Fibroblast of skin of left biceps (primary cell): ENCODE results near the gene USP17L19.
"Not testable (repeated sequence)": the region's sequence is repeated elsewhere in the genome, so short reads cannot be mapped to it uniquely, and the experiment has no call there.

ENCODE experiments used
- DNase-seq, 2 experiments: peaks; one replicate each; pipeline ENCODE4 v3.0.0-alpha.2; 2013; ENCODE audit warnings: low read depth in 2 of 2

The USP17L19 gene, protein sequence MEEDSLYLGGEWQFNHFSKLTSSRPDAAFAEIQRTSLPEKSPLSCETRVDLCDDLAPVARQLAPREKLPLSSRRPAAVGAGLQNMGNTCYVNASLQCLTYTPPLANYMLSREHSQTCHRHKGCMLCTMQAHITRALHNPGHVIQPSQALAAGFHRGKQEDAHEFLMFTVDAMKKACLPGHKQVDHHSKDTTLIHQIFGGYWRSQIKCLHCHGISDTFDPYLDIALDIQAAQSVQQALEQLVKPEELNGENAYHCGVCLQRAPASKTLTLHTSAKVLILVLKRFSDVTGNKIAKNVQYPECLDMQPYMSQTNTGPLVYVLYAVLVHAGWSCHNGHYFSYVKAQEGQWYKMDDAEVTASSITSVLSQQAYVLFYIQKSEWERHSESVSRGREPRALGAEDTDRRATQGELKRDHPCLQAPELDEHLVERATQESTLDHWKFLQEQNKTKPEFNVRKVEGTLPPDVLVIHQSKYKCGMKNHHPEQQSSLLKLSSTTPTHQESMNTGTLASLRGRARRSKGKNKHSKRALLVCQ

DNA sequence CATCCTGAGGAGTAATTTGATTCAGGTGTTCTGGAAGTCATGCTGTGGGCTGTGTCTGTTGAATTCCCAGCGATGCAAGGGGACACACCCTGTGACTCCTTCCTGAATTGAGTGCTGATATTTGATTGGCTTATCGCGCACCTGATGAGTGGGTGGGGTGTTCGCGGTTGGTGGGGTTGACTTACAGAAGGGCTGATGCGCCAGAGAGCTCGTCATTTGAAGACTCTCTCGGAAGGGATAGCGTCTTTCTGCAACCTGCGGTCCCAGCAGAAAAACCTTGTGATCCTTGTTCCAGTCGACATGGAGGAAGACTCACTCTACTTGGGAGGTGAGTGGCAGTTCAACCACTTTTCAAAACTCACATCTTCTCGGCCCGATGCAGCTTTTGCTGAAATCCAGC is at the start of gene USP17L19:
TSS of gene USP17L19 (plus strand) at position 301 of the 400 bp plus-strand sequence. CDS start at position 301, 0 bp downstream.
- DNase-seq = not testable (repeated sequence)

- not testable (repeated sequence) for DNase-seq
Observed at GRCh38 chr4:9210357-9210756, 42.8 kb upstream of the USP17L19 start, which contains the start of gene USP17L10. USP17L10 (plus strand) TSS chr4:9210657; CDS start chr4:9210657, 0 bp downstream.

DNA sequence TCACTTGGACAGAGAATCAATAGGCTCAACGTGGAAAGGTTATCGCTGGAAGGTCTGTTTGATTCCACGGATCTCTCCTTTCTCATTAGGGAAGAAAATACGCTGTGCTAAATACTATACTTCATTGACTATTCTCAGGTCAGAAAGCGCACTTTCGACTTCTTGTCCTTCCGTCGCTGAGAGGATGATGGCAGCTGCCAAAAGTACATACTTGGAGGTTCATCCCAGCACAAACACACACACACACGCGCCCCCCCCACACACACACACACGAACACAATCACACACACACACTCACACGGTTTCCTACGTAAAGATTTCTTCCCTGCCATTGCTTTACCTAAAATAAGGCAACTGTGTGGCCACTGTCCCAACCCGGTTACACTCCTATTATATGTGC is 38.5 kb upstream of the USP17L19 start:
- not testable (repeated sequence) for DNase-seq

GRCh38 chr4:9215105-9215504 is 38.1 kb upstream of the USP17L19 start, which contains the start of gene USP17L11:
USP17L11 (plus strand) TSS chr4:9215405; CDS start chr4:9215405, 0 bp downstream.
- DNase-seq = not testable (repeated sequence)

DNA sequence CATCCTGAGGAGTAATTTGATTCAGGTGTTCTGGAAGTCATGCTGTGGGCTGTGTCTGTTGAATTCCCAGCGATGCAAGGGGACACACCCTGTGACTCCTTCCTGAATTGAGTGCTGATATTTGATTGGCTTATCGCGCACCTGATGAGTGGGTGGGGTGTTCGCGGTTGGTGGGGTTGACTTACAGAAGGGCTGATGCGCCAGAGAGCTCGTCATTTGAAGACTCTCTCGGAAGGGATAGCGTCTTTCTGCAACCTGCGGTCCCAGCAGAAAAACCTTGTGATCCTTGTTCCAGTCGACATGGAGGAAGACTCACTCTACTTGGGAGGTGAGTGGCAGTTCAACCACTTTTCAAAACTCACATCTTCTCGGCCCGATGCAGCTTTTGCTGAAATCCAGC is 33.3 kb upstream of the USP17L19 start, which contains the start of gene USP17L12:
TSS of gene USP17L12 (plus strand) at position 301 of the 400 bp plus-strand sequence. CDS start at position 301, 0 bp downstream.
- not testable (repeated sequence) for DNase-seq

- not testable (repeated sequence) for DNase-seq
Observed at GRCh38 chr4:9224596-9224995, 28.6 kb upstream of the USP17L19 start, which contains the start of gene USP17L13. USP17L13 (plus strand) TSS chr4:9224896; CDS start chr4:9224896, 0 bp downstream.

DNA sequence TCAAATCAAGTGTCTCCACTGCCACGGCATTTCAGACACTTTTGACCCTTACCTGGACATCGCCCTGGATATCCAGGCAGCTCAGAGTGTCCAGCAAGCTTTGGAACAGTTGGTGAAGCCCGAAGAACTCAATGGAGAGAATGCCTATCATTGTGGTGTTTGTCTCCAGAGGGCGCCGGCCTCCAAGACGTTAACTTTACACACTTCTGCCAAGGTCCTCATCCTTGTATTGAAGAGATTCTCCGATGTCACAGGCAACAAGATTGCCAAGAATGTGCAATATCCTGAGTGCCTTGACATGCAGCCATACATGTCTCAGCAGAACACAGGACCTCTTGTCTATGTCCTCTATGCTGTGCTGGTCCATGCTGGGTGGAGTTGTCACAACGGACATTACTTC is 22.9 kb upstream of the USP17L19 start:
- DNase-seq = not testable (repeated sequence)

- DNase-seq = not testable (repeated sequence)
Observed at GRCh38 chr4:9234085-9234484, 19.1 kb upstream of the USP17L19 start, which contains the start of gene USP17L15. USP17L15 (plus strand) TSS chr4:9234385; CDS start chr4:9234385, 0 bp downstream.

DNA sequence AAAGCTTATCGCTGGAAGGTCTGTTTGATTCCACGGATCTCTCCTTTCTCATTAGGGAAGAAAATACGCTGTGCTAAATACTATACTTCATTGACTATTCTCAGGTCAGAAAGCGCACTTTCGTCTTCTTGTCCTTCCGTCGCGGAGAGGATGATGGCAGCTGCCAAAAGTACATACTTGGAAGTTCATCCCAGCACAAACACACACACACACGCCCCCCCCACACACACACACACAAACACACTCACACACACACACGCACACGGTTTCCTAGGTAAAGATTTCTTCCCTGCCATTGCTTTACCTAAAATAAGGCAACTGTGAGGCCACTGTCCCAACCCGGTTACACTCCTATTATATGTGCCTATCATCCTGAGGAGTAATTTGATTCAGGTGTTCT is 14.7 kb upstream of the USP17L19 start:
- not testable (repeated sequence) for DNase-seq

- DNase-seq = not testable (repeated sequence)
Observed at GRCh38 chr4:9243579-9243978, 9.6 kb upstream of the USP17L19 start, which contains the start of gene USP17L17. USP17L17 (plus strand) TSS chr4:9243879; CDS start chr4:9243879, 0 bp downstream.

- not testable (repeated sequence) for DNase-seq
Observed at GRCh38 chr4:9247953-9248680, 5.1 kb upstream of the USP17L19 start, which contains the start of gene USP17L18. USP17L18 (plus strand) TSS chr4:9248630; CDS start chr4:9248630, 0 bp downstream.

- DNase-seq = not testable (repeated sequence)
Observed at GRCh38 chr4:9257824-9258223, 4.6 kb downstream of the USP17L19 start, which contains the start of gene USP17L20. USP17L20 (plus strand) TSS chr4:9258124; CDS start chr4:9258124, 0 bp downstream.

DNA sequence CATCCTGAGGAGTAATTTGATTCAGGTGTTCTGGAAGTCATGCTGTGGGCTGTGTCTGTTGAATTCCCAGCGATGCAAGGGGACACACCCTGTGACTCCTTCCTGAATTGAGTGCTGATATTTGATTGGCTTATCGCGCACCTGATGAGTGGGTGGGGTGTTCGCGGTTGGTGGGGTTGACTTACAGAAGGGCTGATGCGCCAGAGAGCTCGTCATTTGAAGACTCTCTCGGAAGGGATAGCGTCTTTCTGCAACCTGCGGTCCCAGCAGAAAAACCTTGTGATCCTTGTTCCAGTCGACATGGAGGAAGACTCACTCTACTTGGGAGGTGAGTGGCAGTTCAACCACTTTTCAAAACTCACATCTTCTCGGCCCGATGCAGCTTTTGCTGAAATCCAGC is 9.4 kb downstream of the USP17L19 start, which contains the start of gene USP17L21:
TSS of gene USP17L21 (plus strand) at position 301 of the 400 bp plus-strand sequence. CDS start at position 301, 0 bp downstream.
- not testable (repeated sequence) for DNase-seq

- DNase-seq = not testable (repeated sequence)
Observed at GRCh38 chr4:9267319-9267718, 14.1 kb downstream of the USP17L19 start, which contains the start of gene USP17L22. USP17L22 (plus strand) TSS chr4:9267619; CDS start chr4:9267619, 0 bp downstream.

DNA sequence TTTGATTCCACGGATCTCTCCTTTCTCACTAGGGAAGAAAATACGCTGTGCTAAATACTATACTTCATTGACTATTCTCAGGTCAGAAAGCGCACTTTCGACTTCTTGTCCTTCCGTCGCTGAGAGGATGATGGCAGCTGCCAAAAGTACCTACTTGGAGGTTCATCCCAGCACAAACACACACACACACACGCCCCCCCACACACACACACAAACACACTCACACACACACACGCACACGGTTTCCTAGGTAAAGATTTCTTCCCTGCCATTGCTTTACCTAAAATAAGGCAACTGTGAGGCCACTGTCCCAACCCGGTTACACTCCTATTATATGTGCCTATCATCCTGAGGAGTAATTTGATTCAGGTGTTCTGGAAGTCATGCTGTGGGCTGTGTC is 18.5 kb downstream of the USP17L19 start:
- DNase-seq = not testable (repeated sequence)
